Measurements from ENCODE around the gene RHOA. TPM values are rescaled to one million over a fixed set of nuclear protein-coding genes. Genes with fewer than 3 reads are reported as not detected.

Gene RHOA
- total RNA-seq = 516 and 573 TPM in 2 replicates

GRCh38 chr3:49411968-49412631, at the start of gene RHOA, which contains the start of gene TCTA:
RHOA (minus strand) TSS chr3:49411976; CDS start chr3:49375589, 36,387 bp downstream.
TCTA (plus strand) TSS chr3:49412423; CDS start chr3:49412427, 4 bp downstream.

GRCh38 chr3:49422379-49423248, 10.8 kb upstream of the RHOA start, which contains the start of gene AMT:
AMT (minus strand) TSS chr3:49422473; CDS start chr3:49422450, 23 bp downstream.

GRCh38 chr3:49358217-49358883, 53.4 kb downstream of the RHOA start, which contains the start of gene GPX1:
GPX1 (minus strand) TSS chr3:49358353; CDS start chr3:49358278, 75 bp downstream.

DNA sequence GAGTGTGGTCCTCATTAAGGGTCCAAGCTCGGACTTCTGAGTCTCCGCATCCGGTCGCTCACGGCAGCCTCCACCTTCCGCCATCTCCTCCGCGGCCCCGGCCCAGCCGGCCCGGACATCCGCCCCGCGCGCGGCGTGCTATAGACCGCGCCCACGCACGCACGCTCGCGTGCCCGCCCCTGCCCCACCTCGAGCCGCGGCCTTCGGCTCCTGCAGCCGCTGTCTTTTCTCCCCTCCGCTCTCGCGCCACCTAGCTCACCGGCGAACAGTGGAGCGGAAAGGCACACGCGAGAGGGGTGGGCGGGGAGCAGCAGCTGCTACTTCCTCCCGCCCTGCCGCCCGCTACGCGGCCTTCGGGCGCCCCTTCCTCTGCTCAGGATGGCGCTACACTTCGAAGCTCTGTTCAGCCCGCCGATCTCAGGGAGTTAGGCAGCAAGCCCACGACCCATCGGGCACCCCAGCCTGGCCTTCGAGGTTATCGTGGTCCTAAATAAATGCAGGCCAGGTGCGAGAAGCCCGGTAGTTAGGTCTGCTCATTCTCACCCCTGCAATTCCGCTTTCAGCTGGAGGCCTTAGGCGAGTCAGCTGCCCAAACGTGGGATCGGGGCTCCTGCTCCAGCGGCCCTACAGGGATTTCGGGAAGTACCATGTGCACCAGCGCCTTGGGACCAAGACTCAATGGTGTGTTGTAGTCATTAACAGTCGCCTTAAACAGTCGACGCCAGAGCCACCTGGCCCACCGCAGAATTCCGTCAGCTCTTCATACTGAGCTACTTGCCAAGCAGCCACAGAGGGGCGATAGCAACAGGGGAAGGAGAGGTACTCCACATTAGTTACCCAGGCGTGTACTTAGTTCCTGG, 71.6 kb downstream of the RHOA start, which contains the start of gene USP4:
USP4 (minus strand) TSS at position 113 of the 860 bp plus-strand sequence; CDS start at position 84, 29 bp downstream.

Other genes starting within 250 kb of the RHOA start
- gene CCDC71, start 245.6 kb downstream of the RHOA start, total RNA-seq = 14.1 and 18.4 TPM in 2 replicates
- gene KLHDC8B, start 240.4 kb downstream of the RHOA start, total RNA-seq = 26.8 and 31.7 TPM in 2 replicates
- gene C3orf62, start 134.7 kb downstream of the RHOA start, total RNA-seq = 1.4 and 2.5 TPM in 2 replicates
- gene USP4, start 71.9 kb downstream of the RHOA start, total RNA-seq = 26.0 and 30.0 TPM in 2 replicates
- gene GPX1, start 53.6 kb downstream of the RHOA start, total RNA-seq = 122 and 194 TPM in 2 replicates
- 27.7 and 34.1 TPM in 2 replicates for gene TCTA, start 447 bp upstream of the RHOA start, total RNA-seq
- 0.52 and 1.5 TPM in 2 replicates for gene AMT, start 10.5 kb upstream of the RHOA start, total RNA-seq
- 10.2 and 11.6 TPM in 2 replicates for gene NICN1, start 17.3 kb upstream of the RHOA start, total RNA-seq
- 113 and 115 TPM in 2 replicates for gene DAG1, start 58.3 kb upstream of the RHOA start, total RNA-seq
- 0.07 and 0.17 TPM in 2 replicates for gene BSN, start 142.5 kb upstream of the RHOA start, total RNA-seq

Data from smooth muscle cell of the pulmonary artery (primary cell).